ENCODE measurements around the gene TBC1D2B. TPM values are rescaled to one million over a fixed set of nuclear protein-coding genes. Genes with fewer than 3 reads are reported as not detected.
"Not testable (repeated sequence)": the region's sequence is repeated elsewhere in the genome, so short reads cannot be mapped to it uniquely, and the experiment has no call there.

The TBC1D2B gene
- total RNA-seq, 1 donor from 2014 or later, result 24.4 TPM

- DNase-seq (ENCODE audit: low read depth), result no peak
Measured at GRCh38 chr15:77991029-77991406, 86.5 kb downstream of the TBC1D2B start.

GRCh38 chr15:77989296-77990143 is 88.0 kb downstream of the TBC1D2B start:
- no peak for DNase-seq (ENCODE audit: low read depth)

GRCh38 chr15:77988347-77989295 is 88.9 kb downstream of the TBC1D2B start:
- DNase-seq (ENCODE audit: low read depth), result no peak

GRCh38 chr15:77987765-77988136 is 89.8 kb downstream of the TBC1D2B start:
- DNase-seq (ENCODE audit: low read depth), result not testable (repeated sequence)

GRCh38 chr15:77986891-77987764 is 90.4 kb downstream of the TBC1D2B start:
- no peak for DNase-seq (ENCODE audit: low read depth)

DNA sequence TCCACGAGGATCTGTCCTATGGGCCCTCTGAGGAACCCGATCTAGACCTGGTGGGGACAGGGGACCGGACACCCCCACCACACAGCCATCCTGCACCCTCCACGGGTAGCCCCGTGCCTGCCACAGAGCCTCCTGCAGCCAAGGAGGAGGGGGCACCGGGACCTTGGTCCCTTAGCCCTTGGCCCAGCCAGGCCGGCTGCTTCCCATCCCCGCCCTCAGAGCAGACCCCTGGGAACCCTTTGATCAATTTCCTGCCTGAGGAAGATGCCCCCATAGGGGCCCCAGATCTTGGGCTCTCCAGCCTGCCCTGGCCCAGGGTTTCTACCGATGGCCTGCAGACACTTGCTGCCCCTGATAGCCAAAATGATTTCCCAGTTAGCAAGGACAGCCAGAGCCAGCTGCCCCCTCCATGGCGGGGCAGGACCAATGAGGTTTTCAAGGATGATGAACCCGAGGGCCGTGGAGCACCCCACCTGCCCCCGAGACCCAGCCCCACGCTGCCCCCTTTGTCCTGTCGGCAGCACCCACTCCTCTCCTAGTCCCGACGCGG is 91.5 kb downstream of the TBC1D2B start:
- DNase-seq (ENCODE audit: low read depth), result no peak

- no peak for DNase-seq (ENCODE audit: low read depth)
Measured at GRCh38 chr15:77985031-77985930, 92.2 kb downstream of the TBC1D2B start.

GRCh38 chr15:77984446-77984861 is 93.1 kb downstream of the TBC1D2B start:
- DNase-seq (ENCODE audit: low read depth), result no peak

GRCh38 chr15:77983708-77984445 is 93.6 kb downstream of the TBC1D2B start:
- no peak for DNase-seq (ENCODE audit: low read depth)

DNA sequence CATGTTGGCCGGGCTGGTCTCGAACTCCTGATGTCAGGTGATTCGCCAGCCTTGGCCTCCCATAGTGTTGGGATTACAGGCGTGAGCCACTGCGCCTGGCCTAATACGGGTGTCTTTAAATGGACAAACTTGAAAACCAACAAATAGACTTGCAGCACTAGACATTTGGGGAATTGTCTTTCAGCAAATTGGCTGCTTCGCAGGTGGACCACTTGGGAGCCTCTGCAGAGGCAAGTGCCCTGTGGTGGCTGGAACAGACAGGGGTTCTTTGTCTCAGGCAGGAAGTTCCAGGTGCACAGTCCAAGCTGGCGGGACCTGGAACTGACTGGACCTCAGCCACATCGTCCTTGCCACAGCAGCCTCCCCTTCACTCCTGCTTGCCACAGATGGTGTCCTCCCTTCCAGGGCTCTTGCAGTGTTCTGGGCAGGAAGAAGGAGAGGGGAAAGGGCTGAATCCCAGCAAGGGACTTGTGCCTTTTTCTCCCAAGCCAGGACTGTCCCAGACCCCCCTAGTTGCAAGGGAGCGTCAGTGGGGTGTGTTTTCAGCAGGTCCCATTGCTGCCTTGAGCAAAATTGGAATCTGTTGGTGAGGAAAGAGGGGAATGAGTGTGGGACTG is 94.3 kb downstream of the TBC1D2B start:
- no peak for DNase-seq (ENCODE audit: low read depth)

DNA sequence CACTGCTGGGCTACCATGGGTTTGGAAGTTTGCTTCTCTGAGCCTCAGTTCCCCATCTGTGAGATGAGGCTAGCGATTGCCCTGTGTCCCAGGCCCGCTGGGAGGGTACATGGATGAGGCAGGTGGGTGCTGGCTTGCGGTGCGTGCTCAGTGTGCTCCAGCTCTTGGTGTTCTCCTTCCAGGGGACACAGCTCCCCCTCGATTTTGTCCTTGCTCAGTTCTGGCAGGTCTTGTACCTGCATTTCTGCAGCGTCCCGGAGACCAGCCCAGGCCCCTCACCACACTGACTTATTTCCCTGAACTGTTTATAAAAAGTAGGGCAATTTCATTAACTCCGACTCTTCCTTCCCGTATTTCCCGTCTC is 95.4 kb downstream of the TBC1D2B start:
- no peak for DNase-seq (ENCODE audit: low read depth)

DNA sequence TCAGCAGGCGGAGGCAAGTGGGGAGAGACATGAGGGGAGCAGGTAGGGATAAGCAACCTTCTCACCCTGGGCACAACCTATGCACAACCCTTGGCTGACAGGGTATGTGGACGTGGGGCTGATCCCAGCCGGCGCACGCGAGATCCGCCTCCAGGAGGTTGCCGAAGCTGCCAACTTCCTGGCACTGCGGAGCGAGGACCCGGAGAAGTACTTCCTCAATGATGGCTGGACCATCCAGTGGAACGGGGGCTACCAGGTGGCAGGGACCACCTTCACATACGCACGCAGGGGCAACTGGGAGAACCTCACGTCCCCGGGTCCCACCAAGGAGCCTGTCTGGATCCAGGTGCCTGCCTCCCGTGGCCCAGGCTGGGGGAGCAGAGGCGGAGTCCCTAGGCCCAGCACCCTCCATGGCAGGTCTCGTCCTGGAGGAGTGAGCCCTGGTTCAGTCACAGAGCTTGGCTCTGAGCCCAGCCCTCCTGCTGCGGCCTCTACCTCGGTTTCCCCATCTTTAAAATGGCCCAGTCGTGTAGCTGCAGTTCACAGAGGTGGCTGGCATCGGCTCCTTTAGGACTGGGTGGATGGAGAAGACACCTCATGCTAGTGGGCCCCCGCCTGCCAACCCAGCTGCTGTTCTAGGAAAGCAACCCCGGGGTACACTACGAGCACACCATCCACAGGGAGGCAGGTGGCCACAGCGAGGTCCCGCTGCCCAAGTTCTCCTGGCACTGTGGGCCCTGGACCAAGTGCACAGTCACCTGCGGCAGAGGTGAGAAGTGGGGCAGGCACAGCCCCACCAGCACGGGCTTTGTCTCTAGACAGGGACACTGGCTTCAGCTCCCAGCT is 96.0 kb downstream of the TBC1D2B start:
- no peak for DNase-seq (ENCODE audit: low read depth)

DNA sequence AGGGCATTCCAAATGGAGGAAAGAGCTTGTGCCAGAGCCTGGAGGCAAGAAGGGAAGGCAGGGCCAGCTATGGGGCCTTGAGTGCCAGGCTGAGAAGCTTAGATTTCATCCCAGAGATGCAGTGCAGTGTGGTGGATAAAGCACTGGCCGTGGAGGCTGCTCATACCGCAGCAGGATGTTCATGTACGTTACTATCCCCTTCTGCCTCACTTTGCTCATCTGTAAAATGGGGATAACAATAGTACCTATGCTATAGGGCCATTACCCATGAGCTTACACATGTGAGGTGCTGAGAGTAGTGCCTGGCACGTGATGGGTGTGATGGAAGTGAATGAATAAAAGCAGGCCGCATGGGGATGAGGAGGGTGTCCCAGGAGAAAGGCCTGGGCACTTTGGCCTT is 96.8 kb downstream of the TBC1D2B start:
- not testable (repeated sequence) for DNase-seq (ENCODE audit: low read depth)

- DNase-seq (ENCODE audit: low read depth), result no peak
Measured at GRCh38 chr15:77980098-77980497, 97.4 kb downstream of the TBC1D2B start.

GRCh38 chr15:77979157-77979556 is 98.4 kb downstream of the TBC1D2B start:
- DNase-seq (ENCODE audit: low read depth), result peak; percentile 80

DNA sequence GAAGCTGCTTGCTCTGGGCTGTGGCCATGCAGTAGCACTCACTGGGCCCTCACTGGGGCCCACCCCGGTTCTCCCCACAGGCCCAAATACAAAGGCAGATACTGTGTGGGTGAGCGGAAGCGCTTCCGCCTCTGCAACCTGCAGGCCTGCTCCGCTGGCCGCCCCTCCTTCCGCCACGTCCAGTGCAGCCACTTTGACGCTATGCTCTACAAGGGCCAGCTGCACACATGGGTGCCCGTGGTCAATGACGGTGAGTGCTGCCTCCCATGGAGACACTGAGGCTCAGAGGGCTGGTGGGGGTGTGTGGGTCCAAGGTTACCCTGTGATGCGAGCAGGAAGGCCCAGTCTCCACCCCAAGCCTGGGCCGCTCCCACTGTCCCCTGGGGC is 98.8 kb downstream of the TBC1D2B start:
- not testable (repeated sequence) for DNase-seq (ENCODE audit: low read depth)

DNA sequence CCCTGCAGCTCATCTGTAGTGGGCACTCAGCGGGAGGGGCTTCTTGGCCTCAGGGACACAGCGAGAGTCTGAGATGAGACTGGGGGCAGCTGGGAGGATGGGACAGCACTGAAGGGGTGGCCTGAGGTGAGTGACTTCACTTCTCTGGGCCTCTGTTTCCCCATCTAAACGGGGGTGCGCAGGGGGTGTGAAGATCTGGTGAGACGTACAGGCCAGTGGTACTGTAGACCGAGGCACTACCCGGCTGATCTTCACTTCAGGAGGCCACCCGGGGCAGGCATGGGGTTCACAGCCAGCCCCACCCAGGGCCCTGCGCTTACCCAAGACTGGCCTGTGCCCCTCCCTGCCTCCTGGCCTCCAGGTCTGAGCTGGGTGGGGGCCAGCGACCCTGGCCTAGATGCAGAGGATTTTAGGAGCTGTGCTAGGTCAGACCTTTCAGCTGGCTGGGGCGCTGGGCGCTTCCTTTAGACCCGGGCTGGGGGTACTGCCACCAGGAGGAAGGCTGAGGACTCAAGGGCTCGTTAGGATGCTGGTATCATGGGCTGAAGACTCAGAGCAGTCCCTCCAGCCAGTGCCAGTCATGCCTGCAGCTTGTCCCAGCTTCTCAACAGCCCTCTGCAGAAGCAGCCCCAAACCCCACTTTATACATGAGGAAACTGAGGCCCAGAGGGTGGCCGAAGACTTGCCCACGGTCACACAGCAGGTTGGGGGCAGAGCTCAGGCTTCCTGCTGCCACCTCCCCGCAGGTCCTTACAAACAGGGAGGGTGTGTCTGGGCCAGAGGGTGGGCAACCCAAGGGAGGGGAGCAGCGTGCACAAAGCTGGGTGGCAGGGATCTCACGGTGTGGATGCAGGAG is 99.4 kb downstream of the TBC1D2B start:
- not testable (repeated sequence) for DNase-seq (ENCODE audit: low read depth)
